Calu3 (cell line): ENCODE results near the gene MAPK8IP1. TPM values are rescaled to one million over a fixed set of nuclear protein-coding genes. Genes with fewer than 3 reads are reported as not detected.

Experiments used
- BruUV-seq: library from RNA; stranded (reverse); fragments of 400-500 nt; replicated peaks from 2 replicates; lab custom pipeline; 2021; lab: Mats Ljungman, UMichigan
- CTCF ChIA-PET: fragments of 300-600 bp; sonication (Branson Sonifier 250); formaldehyde crosslinking; loops from one replicate; lab custom pipeline; 2022; ENCODE audit warnings: antibody characterized with exemption; lab: Charles Lee
- DNase-seq: peaks from one replicate; pipeline ENCODE4 v3.0.0; 2022
- H3K27ac Mint-ChIP-seq: one replicate; pipeline ENCODE4 v1.8.0; 2022; ENCODE audit warnings: mixed read lengths; ENCODE audit not compliant: unreplicated experiment
- H3K27me3 Mint-ChIP-seq: one replicate; pipeline ENCODE4 v1.8.0; 2022; ENCODE audit warnings: mixed read lengths; ENCODE audit not compliant: unreplicated experiment
- H3K36me3 Mint-ChIP-seq: one replicate; pipeline ENCODE4 v1.8.0; 2022; ENCODE audit warnings: mild to moderate bottlenecking, moderate library complexity, mixed read lengths; ENCODE audit not compliant: insufficient read depth, unreplicated experiment
- H3K4me1 Mint-ChIP-seq: one replicate; pipeline ENCODE4 v1.8.0; 2022; ENCODE audit warnings: mild to moderate bottlenecking, low read depth, mixed read lengths; ENCODE audit not compliant: unreplicated experiment
- H3K4me3 Mint-ChIP-seq: one replicate; pipeline ENCODE4 v1.8.0; 2022; ENCODE audit warnings: mild to moderate bottlenecking, low read depth, moderate library complexity, mixed read lengths; ENCODE audit not compliant: unreplicated experiment
- H3K9me3 Mint-ChIP-seq: one replicate; pipeline ENCODE4 v1.8.0; 2022; ENCODE audit warnings: low read depth, mixed read lengths; ENCODE audit not compliant: unreplicated experiment
- intact Hi-C: fragments of 100-400 bp; cut with micrococcal nuclease; formaldehyde crosslinking; loops from one replicate; pipeline ENCODE4 v1.10.0; 2022; ENCODE audit not compliant: unreplicated experiment
- total RNA-seq: library from RNA; stranded (reverse); gene quantifications from 2 replicates; pipeline ENCODE4 v1.2.3, GENCODE V29; 2022
- TF ChIP-seq, protein P1 (sequence below): fragments of 200-600 bp; IDR thresholded peaks from one replicate; pipeline ENCODE4 v1.8.0; 2022; ENCODE audit warnings: antibody characterized with exemption; ENCODE audit not compliant: unreplicated experiment

MAPK8IP1 gene
- total RNA-seq, 1 experiment from 2014 or later: 4.1 TPM

DNA sequence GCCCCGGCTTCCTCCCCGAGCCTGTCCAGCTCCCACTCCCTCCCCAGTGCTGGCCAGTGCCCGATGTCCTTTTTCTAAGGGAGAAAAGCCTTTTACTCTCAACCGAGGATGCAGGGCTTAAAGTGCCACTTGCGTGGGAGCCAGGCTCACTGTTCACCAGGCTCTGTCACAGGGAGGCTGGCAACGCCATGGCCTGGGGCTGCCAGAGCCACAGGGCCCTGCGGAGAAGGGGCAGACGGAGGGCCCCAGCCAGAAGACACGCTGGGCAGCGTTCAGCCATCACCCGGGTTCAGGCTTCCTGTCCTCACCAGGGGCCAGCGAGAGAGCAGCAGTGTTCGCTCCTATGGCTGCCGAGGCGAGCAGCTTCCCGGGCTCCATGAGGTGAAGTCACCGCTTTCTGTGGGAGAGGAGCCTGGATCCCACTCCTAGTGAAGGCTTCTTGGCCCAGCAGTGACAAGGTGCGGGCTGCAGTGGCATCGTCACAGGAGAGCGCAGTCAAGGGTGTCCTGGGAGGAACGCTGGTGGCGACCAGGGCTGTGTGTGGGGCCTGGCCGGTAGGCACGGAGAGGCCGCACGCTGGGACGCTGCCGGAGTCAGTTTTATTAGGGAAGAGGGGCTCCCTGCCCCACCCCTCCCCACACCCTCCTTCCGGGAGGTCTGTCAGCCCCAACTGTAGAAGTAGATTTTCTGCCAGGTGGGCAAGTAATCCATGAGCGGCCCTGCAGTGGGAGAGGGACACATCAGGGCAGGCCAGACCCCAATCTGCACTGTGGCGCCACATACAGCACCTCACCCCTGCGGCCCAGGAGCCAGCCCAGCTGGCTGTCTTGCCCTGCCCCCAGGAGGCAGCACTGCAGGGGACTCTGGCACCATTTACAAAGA is 24.4 kb downstream of the MAPK8IP1 start:
- Mint-ChIP-seq H3K36me3 (peaks cover 24% of the 10 kb centered on the region), H3K27me3 (no peaks in the 10 kb centered on the region), H3K4me3 (no peak overlapping the region), H3K9me3 (no peaks in the 10 kb centered on the region), H3K27ac (no peak overlapping the region), H3K4me1 (no peaks in the 10 kb centered on the region)
- no peak for DNase-seq
- intact Hi-C loops: no loop called here
- CTCF ChIA-PET: no interaction called here
- no TSS peak for BruUV-seq
- TF ChIP-seq, protein P1, sequence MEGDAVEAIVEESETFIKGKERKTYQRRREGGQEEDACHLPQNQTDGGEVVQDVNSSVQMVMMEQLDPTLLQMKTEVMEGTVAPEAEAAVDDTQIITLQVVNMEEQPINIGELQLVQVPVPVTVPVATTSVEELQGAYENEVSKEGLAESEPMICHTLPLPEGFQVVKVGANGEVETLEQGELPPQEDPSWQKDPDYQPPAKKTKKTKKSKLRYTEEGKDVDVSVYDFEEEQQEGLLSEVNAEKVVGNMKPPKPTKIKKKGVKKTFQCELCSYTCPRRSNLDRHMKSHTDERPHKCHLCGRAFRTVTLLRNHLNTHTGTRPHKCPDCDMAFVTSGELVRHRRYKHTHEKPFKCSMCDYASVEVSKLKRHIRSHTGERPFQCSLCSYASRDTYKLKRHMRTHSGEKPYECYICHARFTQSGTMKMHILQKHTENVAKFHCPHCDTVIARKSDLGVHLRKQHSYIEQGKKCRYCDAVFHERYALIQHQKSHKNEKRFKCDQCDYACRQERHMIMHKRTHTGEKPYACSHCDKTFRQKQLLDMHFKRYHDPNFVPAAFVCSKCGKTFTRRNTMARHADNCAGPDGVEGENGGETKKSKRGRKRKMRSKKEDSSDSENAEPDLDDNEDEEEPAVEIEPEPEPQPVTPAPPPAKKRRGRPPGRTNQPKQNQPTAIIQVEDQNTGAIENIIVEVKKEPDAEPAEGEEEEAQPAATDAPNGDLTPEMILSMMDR: no peak

DNA sequence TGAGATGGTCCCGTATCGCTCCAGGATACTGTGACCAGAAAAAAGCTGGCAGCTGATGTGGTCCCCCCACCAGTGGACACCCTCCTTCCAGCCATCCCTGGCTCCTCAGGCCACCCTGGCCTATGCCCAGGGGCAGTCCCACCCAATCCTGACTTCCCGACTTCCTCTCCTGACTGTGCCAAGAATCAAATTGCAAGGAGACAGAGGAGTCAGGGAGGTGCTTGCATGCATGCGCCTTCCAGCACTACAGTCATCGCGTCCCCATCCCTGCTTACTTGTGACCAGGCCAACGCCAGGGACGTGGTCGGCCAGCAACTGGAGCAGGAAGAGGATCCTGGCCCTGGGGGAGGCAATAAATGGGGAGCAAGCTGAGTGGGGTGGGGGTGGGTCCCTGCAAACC is 25.2 kb downstream of the MAPK8IP1 start:
- Mint-ChIP-seq H3K4me1 (no peaks in the 10 kb centered on the region), H3K27ac (no peak overlapping the region), H3K27me3 (no peaks in the 10 kb centered on the region), H3K36me3 (peaks cover 27% of the 10 kb centered on the region), H3K4me3 (no peak overlapping the region), H3K9me3 (no peaks in the 10 kb centered on the region)
- intact Hi-C loops: no loop called here
- CTCF ChIA-PET: no interaction called here
- TF ChIP-seq, protein P1: no peak
- no TSS peak for BruUV-seq
- DNase-seq: no peak

DNA sequence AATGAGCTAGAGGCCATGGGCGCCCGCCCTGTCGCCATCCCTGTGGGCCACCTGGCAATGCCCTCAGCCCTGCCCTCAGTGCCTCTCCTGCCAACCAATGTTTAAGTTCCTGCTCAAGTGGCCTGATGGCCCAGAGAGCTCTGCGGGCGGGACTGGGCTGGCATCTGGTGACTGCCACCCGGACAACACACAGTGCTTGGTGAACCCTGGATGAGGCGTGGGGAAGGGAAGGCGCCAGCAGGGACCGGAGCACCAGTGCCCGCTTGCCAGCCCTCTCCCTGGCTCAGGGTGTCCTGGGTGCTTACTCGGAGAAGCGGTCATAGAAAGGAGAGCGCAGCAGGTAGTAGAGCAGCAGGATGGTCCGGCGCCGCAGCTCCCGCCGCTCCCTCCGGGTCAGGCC is 28.1 kb downstream of the MAPK8IP1 start:
- Mint-ChIP-seq H3K4me3 (no peak overlapping the region), H3K36me3 (peaks cover 42% of the 10 kb centered on the region), H3K27ac (no peak overlapping the region), H3K9me3 (no peaks in the 10 kb centered on the region), H3K4me1 (peaks cover 9% of the 10 kb centered on the region), H3K27me3 (no peaks in the 10 kb centered on the region)
- TF ChIP-seq, protein P1: no peak
- CTCF ChIA-PET: interaction anchor here (0.6 to 0.7 kb wide), 2 partner anchors 48 to 927 kb away, joined by 3 to 4 read pairs; no protein-coding TSS in a partner anchor
- BruUV-seq: no TSS peak
- intact Hi-C loops: no loop called here
- no peak for DNase-seq

DNA sequence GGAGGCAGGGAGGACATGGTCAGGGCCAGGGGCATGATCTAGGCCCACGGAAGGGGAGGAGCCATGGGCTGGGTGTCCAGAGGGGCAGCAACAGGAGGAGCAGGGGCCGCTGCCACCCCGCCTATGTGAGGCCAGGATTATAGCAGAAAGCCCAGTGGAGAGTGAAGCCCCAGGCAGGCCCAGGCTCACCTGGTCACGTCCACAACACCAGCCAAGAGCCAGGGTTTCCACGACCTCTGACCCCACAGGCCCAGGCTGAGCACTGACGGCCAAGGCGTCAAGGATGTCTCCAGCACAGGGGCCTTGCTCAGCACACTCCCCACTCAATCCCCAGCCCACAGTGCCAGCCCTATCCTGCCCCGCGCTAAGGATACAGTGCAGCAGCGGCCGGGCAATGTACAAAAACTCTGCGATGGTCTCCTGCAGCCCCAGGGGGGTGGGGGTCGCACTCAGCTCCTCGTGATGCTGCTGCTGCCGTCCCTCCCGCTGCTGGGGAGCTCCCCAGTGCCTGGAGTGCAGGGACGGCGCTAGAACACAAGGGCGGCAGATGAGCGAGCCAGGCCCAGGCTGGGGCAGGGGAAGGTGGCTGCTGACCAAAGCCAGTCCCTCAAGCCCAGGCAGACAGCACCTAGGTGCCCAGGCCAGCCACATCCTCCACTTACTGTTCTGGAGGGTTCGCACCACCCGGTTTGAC is 28.6 kb downstream of the MAPK8IP1 start:
- H3K27ac Mint-ChIP-seq: no peak overlapping the region
- BruUV-seq: no TSS peak
- H3K9me3 Mint-ChIP-seq: no peaks in the 10 kb centered on the region
- H3K27me3 Mint-ChIP-seq: no peaks in the 10 kb centered on the region
- no peak overlapping the region for H3K4me3 Mint-ChIP-seq
- CTCF ChIA-PET: no interaction called here
- intact Hi-C loops: no loop called here
- peaks cover 9% of the 10 kb centered on the region for H3K4me1 Mint-ChIP-seq
- peaks cover 47% of the 10 kb centered on the region for H3K36me3 Mint-ChIP-seq
- no peak for DNase-seq
- TF ChIP-seq, protein P1: no peak
